A549 treated with CpdA at 1 μM for 4 hours (cell line): ENCODE data around the gene MOB3B. TPM values are rescaled to one million over a fixed set of nuclear protein-coding genes. Genes with fewer than 3 reads are reported as not detected.

ENCODE experiments used
- total RNA-seq: library from RNA; stranded (reverse); fragments of 200-300 nt; extraction: Qiagen RNA extraction; gene quantifications from 5 replicates; pipeline ENCODE4 v1.2.3, GENCODE V29; 2022; ENCODE audit warnings: low read depth

MOB3B gene
- 5.9 to 8.4 TPM (median 6.4 TPM) in 5 replicates for total RNA-seq

GRCh38 chr9:27529316-27530278 lies at the start of gene MOB3B:
TSS of gene MOB3B (minus strand) at chr9:27529814. CDS start at chr9:27455550, 74,264 bp downstream.

GRCh38 chr9:27572918-27573633 lies 43.5 kb upstream of the MOB3B start, which contains the start of gene C9orf72:
TSS of gene C9orf72 (minus strand) at chr9:27573481. CDS start at chr9:27567120, 6,361 bp downstream.

GRCh38 chr9:27524236-27524635 lies 5.4 kb downstream of the MOB3B start, which contains the start of gene IFNK:
TSS of gene IFNK (plus strand) at chr9:27524290. CDS start at chr9:27524337, 47 bp downstream.

GRCh38 chr9:27297050-27297449 lies 232.6 kb downstream of the MOB3B start, which contains the start of gene EQTN:
TSS of gene EQTN (minus strand) at chr9:27297150. CDS start at chr9:27297055, 95 bp downstream.

Other genes starting within 250 kb of the MOB3B start
- gene EQTN, start 232.7 kb downstream of the MOB3B start, total RNA-seq: not detected in 5 replicates
- gene IFNK, start 5.5 kb downstream of the MOB3B start, total RNA-seq: not detected in 5 replicates
- 3.0 to 5.2 TPM (median 4.2 TPM) in 5 replicates for gene C9orf72, start 43.7 kb upstream of the MOB3B start, total RNA-seq